WTC11 (cell line): ENCODE data around the gene LRRC10B. TPM values are rescaled to one million over a fixed set of nuclear protein-coding genes. Genes with fewer than 3 reads are reported as not detected.

Source experiments
- ATAC-seq: fragments of 200-7000 bp; cut with Tn5 transposase; 2 replicates; pipeline ENCODE4 v1.10.0; 2021; ENCODE audit warnings: mild to moderate bottlenecking, moderate library complexity
- CTCF ChIA-PET: fragments of 300-600 bp; sonication (Branson Sonifier 250); formaldehyde crosslinking; loops from one replicate; lab custom pipeline; 2021; ENCODE audit warnings: antibody characterized with exemption; lab: Charles Lee
- POLR2A ChIA-PET: fragments of 350-600 bp; sonication (Branson Sonifier 250); formaldehyde crosslinking; loops from one replicate; lab custom pipeline; 2021; ENCODE audit warnings: antibody characterized with exemption; lab: Charles Lee
- DNase-seq: peaks from one replicate; pipeline ENCODE4 v3.0.0; 2021; ENCODE audit warnings: low spot score
- H3K27ac Mint-ChIP-seq: 2 replicates; pipeline ENCODE4 v1.8.0; 2021; ENCODE audit warnings: mixed read lengths
- H3K27me3 Mint-ChIP-seq: 2 replicates; pipeline ENCODE4 v1.8.0; 2021; ENCODE audit warnings: low read depth, mild to moderate bottlenecking, moderate library complexity, mixed read lengths
- H3K36me3 Mint-ChIP-seq: 2 replicates; pipeline ENCODE4 v1.8.0; 2021; ENCODE audit warnings: mixed read lengths
- H3K4me1 Mint-ChIP-seq: 2 replicates; pipeline ENCODE4 v1.8.0; 2022; ENCODE audit warnings: mixed read lengths
- H3K4me3 Mint-ChIP-seq: 2 replicates; pipeline ENCODE4 v1.8.0; 2021; ENCODE audit warnings: mild to moderate bottlenecking, moderate library complexity, mixed read lengths
- H3K9me3 Mint-ChIP-seq: 2 replicates; pipeline ENCODE4 v1.8.0; 2021; ENCODE audit warnings: mixed read lengths
- ATF6 ChIP-seq: sonication (generic); formaldehyde crosslinking; IDR thresholded peaks from 2 replicates; pipeline ENCODE4 v1.8.1; 2023; ENCODE audit warnings: mild to moderate bottlenecking, missing genetic modification reagents
- CREB1 ChIP-seq: sonication (generic); formaldehyde crosslinking; IDR thresholded peaks from 2 replicates; pipeline ENCODE4 v1.8.0; 2023; ENCODE audit warnings: mild to moderate bottlenecking, missing genetic modification reagents
- NFYB ChIP-seq: sonication (generic); formaldehyde crosslinking; conservative IDR thresholded peaks from 2 replicates; pipeline ENCODE4 v1.8.0; 2022; ENCODE audit warnings: low read depth, missing genetic modification reagents
- NR3C1 ChIP-seq: sonication (generic); formaldehyde crosslinking; conservative IDR thresholded peaks from 2 replicates; pipeline ENCODE4 v1.8.1; 2023; ENCODE audit warnings: low read depth, mild to moderate bottlenecking, missing genetic modification reagents
- PRDM15 ChIP-seq: sonication (generic); formaldehyde crosslinking; IDR thresholded peaks from 2 replicates; pipeline ENCODE4 v1.8.0; 2022; ENCODE audit warnings: missing genetic modification reagents
- SMAD3 ChIP-seq: sonication (generic); formaldehyde crosslinking; IDR thresholded peaks from 2 replicates; pipeline ENCODE4 v1.8.0; 2022; ENCODE audit warnings: missing genetic modification reagents, mild to moderate bottlenecking, borderline replicate concordance
- TEAD1 ChIP-seq: sonication (generic); formaldehyde crosslinking; IDR thresholded peaks from 2 replicates; pipeline ENCODE4 v1.8.0; 2022; ENCODE audit warnings: mild to moderate bottlenecking, missing genetic modification reagents
- ZNF138 ChIP-seq: sonication (generic); formaldehyde crosslinking; conservative IDR thresholded peaks from 2 replicates; pipeline ENCODE4 v1.8.1; 2022; ENCODE audit warnings: mild to moderate bottlenecking, moderate library complexity, missing genetic modification reagents
- ZNF263 ChIP-seq: sonication (generic); formaldehyde crosslinking; IDR thresholded peaks from 2 replicates; pipeline ENCODE4 v1.8.1; 2022; ENCODE audit warnings: low read depth, mild to moderate bottlenecking, moderate library complexity, missing genetic modification reagents
- ZNF423 ChIP-seq: fragments of 250-450 bp; sonication (Bioruptor Pico); IDR thresholded peaks from 2 replicates; pipeline ENCODE4 v2.1.2; 2022; ENCODE audit warnings: mild to moderate bottlenecking, moderate library complexity
- ZNF671 ChIP-seq: fragments of 250-450 bp; sonication (Bioruptor Pico); IDR thresholded peaks from 2 replicates; pipeline ENCODE4 v1.8.0; 2021; ENCODE audit warnings: mild to moderate bottlenecking
- total RNA-seq: library from RNA; stranded (reverse); gene quantifications from 3 replicates; pipeline ENCODE4 v1.2.3, GENCODE V29; 2021
- TF ChIP-seq, protein P1 (sequence below): sonication (generic); formaldehyde crosslinking; IDR thresholded peaks from 2 replicates; pipeline ENCODE4 v1.8.0; 2022; ENCODE audit warnings: mild to moderate bottlenecking, missing genetic modification reagents
- TF ChIP-seq, protein P2 (sequence below): sonication (generic); formaldehyde crosslinking; IDR thresholded peaks from 2 replicates; pipeline ENCODE4 v1.8.1; 2023; ENCODE audit warnings: mild to moderate bottlenecking, missing genetic modification reagents, moderate library complexity
- TF ChIP-seq, protein P3 (sequence below): sonication (generic); formaldehyde crosslinking; IDR thresholded peaks from 2 replicates; pipeline ENCODE4 v1.8.0; 2022; ENCODE audit warnings: mild to moderate bottlenecking, missing genetic modification reagents
- TF ChIP-seq, protein P4 (sequence below): fragments of 250-450 bp; sonication (Bioruptor Pico); IDR thresholded peaks from 2 replicates; pipeline ENCODE4 v1.9.0; 2021; ENCODE audit warnings: moderate library complexity, mild to moderate bottlenecking, inconsistent platforms, borderline replicate concordance
- TF ChIP-seq, protein P5 (sequence below): sonication (generic); formaldehyde crosslinking; conservative IDR thresholded peaks from 2 replicates; pipeline ENCODE4 v1.8.1; 2023; ENCODE audit warnings: mild to moderate bottlenecking, low read depth, missing genetic modification reagents, moderate library complexity

Gene LRRC10B
- total RNA-seq, 1 experiment from 2014 or later: 1.5 TPM

GRCh38 chr11:61513143-61513765 is 4.7 kb downstream of the LRRC10B start (continued):
- TF ChIP-seq NFYB (CRISPR knock-in tag) (no peak), CREB1 (CRISPR knock-in tag) (no peak), PRDM15 (CRISPR knock-in tag) (no peak), SMAD3 (CRISPR knock-in tag) (no peak)
- TF ChIP-seq, protein P1, sequence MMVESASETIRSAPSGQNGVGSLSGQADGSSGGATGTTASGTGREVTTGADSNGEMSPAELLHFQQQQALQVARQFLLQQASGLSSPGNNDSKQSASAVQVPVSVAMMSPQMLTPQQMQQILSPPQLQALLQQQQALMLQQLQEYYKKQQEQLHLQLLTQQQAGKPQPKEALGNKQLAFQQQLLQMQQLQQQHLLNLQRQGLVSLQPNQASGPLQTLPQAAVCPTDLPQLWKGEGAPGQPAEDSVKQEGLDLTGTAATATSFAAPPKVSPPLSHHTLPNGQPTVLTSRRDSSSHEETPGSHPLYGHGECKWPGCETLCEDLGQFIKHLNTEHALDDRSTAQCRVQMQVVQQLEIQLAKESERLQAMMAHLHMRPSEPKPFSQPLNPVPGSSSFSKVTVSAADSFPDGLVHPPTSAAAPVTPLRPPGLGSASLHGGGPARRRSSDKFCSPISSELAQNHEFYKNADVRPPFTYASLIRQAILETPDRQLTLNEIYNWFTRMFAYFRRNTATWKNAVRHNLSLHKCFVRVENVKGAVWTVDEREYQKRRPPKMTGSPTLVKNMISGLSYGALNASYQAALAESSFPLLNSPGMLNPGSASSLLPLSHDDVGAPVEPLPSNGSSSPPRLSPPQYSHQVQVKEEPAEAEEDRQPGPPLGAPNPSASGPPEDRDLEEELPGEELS: no peak

GRCh38 chr11:61514050-61514917 is 5.7 kb downstream of the LRRC10B start:
- TF ChIP-seq TEAD1 (CRISPR knock-in tag) (no peak), ZNF423 (CRISPR knock-in tag) (peak; percentile 25; the same call in 1 of the 2 replicates)
- TF ChIP-seq, protein P2, sequence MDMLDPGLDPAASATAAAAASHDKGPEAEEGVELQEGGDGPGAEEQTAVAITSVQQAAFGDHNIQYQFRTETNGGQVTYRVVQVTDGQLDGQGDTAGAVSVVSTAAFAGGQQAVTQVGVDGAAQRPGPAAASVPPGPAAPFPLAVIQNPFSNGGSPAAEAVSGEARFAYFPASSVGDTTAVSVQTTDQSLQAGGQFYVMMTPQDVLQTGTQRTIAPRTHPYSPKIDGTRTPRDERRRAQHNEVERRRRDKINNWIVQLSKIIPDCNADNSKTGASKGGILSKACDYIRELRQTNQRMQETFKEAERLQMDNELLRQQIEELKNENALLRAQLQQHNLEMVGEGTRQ (CRISPR knock-in tag): peak; percentile 29; the same call in 1 of the 2 replicates
- TF ChIP-seq, protein P3, sequence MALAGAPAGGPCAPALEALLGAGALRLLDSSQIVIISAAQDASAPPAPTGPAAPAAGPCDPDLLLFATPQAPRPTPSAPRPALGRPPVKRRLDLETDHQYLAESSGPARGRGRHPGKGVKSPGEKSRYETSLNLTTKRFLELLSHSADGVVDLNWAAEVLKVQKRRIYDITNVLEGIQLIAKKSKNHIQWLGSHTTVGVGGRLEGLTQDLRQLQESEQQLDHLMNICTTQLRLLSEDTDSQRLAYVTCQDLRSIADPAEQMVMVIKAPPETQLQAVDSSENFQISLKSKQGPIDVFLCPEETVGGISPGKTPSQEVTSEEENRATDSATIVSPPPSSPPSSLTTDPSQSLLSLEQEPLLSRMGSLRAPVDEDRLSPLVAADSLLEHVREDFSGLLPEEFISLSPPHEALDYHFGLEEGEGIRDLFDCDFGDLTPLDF: no peak
- DNase-seq (peak; percentile 28), ATAC-seq (no peak)
- CTCF ChIA-PET: interaction anchor here (0.6 to 12.5 kb wide), 30 partner anchors 10 to 219 kb away, joined by 3 to 552 read pairs (median 5); a partner anchor contains a TSS
- Mint-ChIP-seq H3K4me1 (peaks cover 53% of the 10 kb centered on the region), H3K36me3 (no peaks in the 10 kb centered on the region), H3K4me3 (no peak overlapping the region), H3K27me3 (peaks cover 31% of the 10 kb centered on the region), H3K27ac (peak overlapping the region; percentile 78), H3K9me3 (no peaks in the 10 kb centered on the region)
- POLR2A ChIA-PET: interaction anchor here (1.3 kb wide), 1 partner anchor 25 kb away, joined by 4 read pairs; no protein-coding TSS in a partner anchor

- no peak overlapping the region for H3K27ac Mint-ChIP-seq
- ATAC-seq: no peak
- H3K36me3 Mint-ChIP-seq: no peaks in the 10 kb centered on the region
- no peak overlapping the region for H3K4me3 Mint-ChIP-seq
- no peak for DNase-seq
- H3K27me3 Mint-ChIP-seq: peaks cover 20% of the 10 kb centered on the region
- peaks cover 53% of the 10 kb centered on the region for H3K4me1 Mint-ChIP-seq
- H3K9me3 Mint-ChIP-seq: no peaks in the 10 kb centered on the region
- ChIA-PET POLR2A (interaction anchor here (1.3 to 1.4 kb wide), 2 partner anchors 11 to 70 kb away, joined by 4 to 6 read pairs; no protein-coding TSS in a partner anchor), CTCF (interaction anchor here (1.1 to 12.5 kb wide), 32 partner anchors 8 to 282 kb away, joined by 3 to 552 read pairs (median 18); partner anchors contain the start of genes CPSF7, LRRC10B and SDHAF2)
- no peak for TF ChIP-seq ZNF138 (CRISPR knock-in tag)
- TF ChIP-seq ZNF671 (CRISPR knock-in tag): no peak
- TF ChIP-seq NFYB (CRISPR knock-in tag): no peak
- TF ChIP-seq NR3C1 (CRISPR knock-in tag): no peak
- TF ChIP-seq, protein P4, sequence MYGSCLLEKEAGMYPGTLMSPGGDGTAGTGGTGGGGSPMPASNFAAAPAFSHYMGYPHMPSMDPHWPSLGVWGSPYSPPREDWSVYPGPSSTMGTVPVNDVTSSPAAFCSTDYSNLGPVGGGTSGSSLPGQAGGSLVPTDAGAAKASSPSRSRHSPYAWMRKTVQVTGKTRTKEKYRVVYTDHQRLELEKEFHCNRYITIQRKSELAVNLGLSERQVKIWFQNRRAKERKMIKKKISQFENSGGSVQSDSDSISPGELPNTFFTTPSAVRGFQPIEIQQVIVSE (CRISPR knock-in tag): no peak
- TF ChIP-seq ATF6 (CRISPR knock-in tag): no peak
- no peak for TF ChIP-seq ZNF263 (CRISPR knock-in tag)
- TF ChIP-seq, protein P5, sequence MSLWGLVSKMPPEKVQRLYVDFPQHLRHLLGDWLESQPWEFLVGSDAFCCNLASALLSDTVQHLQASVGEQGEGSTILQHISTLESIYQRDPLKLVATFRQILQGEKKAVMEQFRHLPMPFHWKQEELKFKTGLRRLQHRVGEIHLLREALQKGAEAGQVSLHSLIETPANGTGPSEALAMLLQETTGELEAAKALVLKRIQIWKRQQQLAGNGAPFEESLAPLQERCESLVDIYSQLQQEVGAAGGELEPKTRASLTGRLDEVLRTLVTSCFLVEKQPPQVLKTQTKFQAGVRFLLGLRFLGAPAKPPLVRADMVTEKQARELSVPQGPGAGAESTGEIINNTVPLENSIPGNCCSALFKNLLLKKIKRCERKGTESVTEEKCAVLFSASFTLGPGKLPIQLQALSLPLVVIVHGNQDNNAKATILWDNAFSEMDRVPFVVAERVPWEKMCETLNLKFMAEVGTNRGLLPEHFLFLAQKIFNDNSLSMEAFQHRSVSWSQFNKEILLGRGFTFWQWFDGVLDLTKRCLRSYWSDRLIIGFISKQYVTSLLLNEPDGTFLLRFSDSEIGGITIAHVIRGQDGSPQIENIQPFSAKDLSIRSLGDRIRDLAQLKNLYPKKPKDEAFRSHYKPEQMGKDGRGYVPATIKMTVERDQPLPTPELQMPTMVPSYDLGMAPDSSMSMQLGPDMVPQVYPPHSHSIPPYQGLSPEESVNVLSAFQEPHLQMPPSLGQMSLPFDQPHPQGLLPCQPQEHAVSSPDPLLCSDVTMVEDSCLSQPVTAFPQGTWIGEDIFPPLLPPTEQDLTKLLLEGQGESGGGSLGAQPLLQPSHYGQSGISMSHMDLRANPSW: no peak
Measured at GRCh38 chr11:61515686-61516085, 7.1 kb downstream of the LRRC10B start.
